Effector CD8-positive, alpha-beta T cell (primary cell): ENCODE results near the gene CNIH2.
A peak's percentile ranks its signal among the peaks of the same experiment; 100 is the strongest.
"Not testable (repeated sequence)": the region's sequence is repeated elsewhere in the genome, so short reads cannot be mapped to it uniquely, and the experiment has no call there.

Experiments
- DNase-seq: peaks from one replicate; lab custom pipeline; 2025; lab: John Stamatoyannopoulos, UW

CNIH2 gene

GRCh38 chr11:66291303-66291705 lies 13.3 kb downstream of the CNIH2 start:
- DNase-seq: no peak

DNA sequence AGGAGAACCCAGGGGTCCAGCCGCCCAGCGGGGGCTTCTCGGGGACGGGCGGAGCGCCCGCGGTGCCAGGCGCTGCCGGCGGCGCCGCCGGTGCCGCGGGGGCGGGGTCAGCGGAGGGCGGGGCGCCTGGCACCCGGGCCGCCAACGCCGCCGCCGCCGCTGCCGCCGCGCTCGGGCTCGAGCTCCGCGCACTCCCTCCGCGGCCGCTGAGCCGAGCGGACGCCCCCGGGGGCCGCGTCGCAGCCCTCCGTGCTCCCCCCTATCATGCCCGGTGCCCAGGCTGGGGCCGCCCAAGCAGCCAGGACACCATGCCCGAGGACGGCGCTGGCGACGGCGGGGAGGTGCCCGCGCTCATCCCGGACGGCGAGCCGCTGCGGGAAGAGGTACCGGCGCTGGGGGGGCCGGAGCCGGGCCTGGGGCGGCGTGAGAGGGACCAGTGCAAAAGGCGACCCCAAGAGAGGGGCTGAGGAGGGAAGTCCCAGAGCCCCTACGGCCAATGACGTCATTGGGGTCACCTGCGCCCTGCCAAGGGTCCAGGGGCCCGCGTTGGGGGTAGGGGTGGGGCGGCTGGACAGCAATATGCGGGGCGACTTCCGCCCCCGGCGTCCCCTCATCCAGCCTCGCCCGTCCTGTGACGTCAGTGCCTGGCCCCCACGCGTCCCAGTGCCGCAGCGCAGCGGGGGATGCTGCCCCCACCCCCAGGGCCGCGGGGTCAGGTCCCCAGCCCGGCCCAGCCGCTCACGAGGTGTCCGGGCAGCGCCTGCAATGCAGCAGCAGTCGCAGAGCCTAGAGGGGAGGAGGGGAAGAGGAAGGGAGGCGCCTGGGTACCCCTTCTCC lies 13.9 kb downstream of the CNIH2 start, which contains the start of gene TMEM151A:
TMEM151A (plus strand) TSS at position 189 of the 837 bp plus-strand sequence; CDS start at position 309, 120 bp downstream.
- DNase-seq: no peak

- DNase-seq: no peak
Observed at GRCh38 chr11:66292543-66293332, 14.8 kb downstream of the CNIH2 start.

DNA sequence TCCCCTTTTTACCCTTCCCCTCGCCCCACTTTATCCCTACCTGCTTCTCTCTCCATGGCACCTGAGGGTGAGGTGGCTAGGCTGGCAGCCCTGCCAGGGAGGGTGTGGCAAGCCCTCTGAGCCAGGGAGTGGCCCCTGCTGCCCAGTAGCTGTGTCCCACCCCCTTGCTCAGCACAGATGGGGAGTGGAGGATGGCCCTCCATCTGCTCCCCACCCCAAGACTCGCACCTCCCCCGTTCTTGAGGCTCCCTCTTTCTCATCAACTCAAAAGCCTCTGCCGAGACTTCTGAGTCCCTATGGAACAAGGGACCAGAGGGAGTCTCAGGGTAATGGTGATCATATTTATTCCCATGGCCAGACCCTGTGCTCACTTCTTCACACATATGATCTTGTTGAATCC lies 15.4 kb downstream of the CNIH2 start:
- DNase-seq: no peak

DNA sequence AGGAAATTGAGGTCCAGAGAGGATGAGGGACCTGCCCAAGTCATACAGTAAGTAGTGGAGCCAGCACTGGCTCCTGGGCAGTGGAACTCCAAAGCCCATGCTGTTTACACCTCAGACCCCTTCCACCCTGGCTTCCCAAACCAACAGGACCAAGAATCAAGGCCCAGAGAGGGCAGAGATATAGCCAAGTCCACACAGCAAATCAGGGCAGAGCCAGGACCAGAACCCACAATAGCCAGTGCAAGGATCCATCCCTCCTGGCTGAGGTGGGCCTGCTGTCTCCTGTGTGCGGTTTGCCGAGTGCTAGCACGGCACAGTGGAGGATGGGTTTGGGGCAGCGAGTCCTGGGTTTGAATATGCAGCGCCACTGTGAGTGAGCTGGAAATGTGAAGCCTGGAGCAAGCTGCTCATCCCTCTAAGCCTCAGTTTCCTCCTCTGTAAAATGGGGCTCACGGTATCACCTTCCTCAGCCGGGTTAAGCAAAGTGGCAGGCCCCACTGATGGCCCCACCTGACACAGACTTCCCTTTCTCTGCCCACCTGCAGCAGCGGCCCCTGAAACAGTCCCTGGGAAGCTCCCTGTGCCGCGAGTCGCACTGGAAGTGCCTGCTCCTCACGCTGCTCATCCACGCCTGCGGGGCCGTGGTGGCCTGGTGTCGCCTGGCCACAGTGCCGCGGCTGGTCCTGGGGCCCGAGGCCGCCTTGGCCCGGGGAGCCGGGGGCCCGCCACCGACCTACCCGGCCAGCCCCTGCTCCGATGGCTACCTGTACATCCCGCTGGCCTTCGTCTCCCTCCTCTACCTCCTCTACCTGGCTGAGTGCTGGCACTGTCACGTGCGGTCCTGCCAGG lies 16.0 kb downstream of the CNIH2 start:
- DNase-seq: no peak

GRCh38 chr11:66294626-66295620 lies 16.9 kb downstream of the CNIH2 start:
- no peak for DNase-seq

- DNase-seq: no peak
Observed at GRCh38 chr11:66297610-66298009, 19.6 kb downstream of the CNIH2 start.

DNA sequence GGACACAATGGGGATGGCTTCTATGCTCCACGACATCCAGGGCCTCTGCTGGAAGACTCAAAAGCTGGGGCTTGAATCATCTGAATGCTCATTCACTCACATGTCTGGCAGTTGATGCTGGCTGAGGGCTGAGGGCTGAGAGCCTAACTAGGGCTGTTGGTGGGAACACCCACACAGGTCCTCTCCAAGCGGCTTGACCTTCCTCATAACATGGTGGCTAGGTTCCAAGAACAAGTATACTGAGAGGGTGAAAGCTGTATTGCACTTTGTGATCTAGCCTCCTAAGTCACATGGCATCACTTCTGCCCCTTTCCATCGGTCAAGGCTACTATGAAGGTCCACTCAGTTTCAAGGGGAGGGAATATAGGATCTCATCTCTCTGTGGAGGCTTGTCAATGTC lies 21.2 kb downstream of the CNIH2 start:
- DNase-seq: no peak

GRCh38 chr11:66302656-66303055 lies 24.7 kb downstream of the CNIH2 start:
- no peak for DNase-seq

DNA sequence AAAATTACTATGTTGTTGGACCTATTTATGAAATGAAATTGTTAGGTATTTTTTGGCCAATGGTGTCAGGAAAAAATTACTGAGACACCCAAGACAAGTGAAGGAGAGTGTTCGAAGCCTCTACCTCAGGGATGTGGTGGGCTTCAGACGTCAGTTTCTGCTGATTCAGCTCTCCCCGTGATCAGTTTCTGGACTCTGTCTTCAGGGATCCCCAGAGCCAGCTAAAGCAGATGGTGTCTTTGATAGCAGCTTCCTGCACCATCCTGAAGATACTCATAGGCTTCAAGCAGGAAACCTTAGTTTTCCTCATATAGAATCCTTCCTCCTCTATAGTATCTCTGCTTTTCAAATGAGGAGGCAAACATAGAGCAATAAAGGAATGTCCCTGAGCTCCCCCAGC lies 31.5 kb downstream of the CNIH2 start:
- no peak for DNase-seq

GRCh38 chr11:66310324-66310723 lies 32.3 kb downstream of the CNIH2 start:
- DNase-seq: no peak

GRCh38 chr11:66310803-66311440 lies 32.9 kb downstream of the CNIH2 start:
- DNase-seq: not testable (repeated sequence)

- DNase-seq: no peak
Observed at GRCh38 chr11:66311470-66311964, 33.5 kb downstream of the CNIH2 start.

GRCh38 chr11:66311965-66312548 lies 34.1 kb downstream of the CNIH2 start:
- peak; percentile 99 for DNase-seq

- DNase-seq: peak; percentile 100
Observed at GRCh38 chr11:66312549-66313320, 34.8 kb downstream of the CNIH2 start.

DNA sequence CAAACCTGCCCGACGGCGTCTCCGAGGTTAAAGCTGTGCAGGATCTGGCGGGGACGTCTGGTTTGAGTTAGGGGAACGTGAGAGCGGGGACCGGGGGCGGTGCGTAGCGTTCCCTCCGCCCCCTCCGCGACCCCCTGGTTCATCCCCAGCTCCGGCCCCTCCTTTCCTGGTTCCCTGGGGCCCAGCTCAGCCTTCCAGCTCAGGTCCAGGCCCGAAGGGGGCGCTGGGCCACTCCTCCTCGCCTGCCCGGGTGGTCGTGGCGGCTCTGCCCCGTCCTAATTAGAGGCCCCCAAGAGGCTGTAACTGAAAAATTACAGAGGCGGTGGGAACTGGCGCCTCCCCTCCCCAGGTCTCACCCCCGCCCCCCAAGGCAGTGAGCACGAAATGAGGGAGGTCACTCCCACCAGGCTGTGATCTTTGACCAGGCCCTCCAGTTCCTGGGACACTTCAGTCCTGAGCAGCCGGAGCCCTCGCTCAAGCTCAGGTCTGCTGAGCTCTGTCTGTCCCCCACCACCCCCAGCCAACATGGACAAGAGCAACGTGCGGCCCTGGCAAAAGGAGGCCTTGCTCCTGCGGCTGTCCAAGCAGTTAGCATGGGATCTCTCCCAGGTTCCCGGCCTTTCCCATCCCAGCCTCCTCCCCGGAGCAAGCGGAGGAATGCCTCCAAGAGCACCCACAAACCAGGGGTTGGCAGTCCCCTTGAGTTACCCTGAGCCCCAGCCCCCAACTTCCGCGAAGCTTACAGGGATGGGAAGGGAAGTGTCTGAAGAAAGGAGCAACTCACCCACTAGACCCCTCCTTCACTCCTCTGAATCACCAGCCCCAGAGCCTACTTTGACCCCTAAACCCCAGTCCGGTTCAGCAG lies 35.6 kb downstream of the CNIH2 start:
- DNase-seq: no peak

- DNase-seq: no peak
Observed at GRCh38 chr11:66314186-66314501, 36.2 kb downstream of the CNIH2 start.
